Measurements from ENCODE around the gene REEP2.
"Not testable (repeated sequence)": the region's sequence is repeated elsewhere in the genome, so short reads cannot be mapped to it uniquely, and the experiment has no call there.

Gene REEP2

GRCh38 chr5:138466125-138466899 is 27.5 kb downstream of the REEP2 start:
- DNase-seq = peak; percentile 40

GRCh38 chr5:138466900-138467710 is 28.2 kb downstream of the REEP2 start:
- no peak for DNase-seq

GRCh38 chr5:138467711-138468132 is 28.9 kb downstream of the REEP2 start:
- no peak for DNase-seq

GRCh38 chr5:138468133-138468965 is 29.5 kb downstream of the REEP2 start:
- no peak for DNase-seq

- DNase-seq = no peak
Measured at GRCh38 chr5:138468966-138469539, 30.2 kb downstream of the REEP2 start.

- DNase-seq = no peak
Measured at GRCh38 chr5:138469540-138470321, 30.9 kb downstream of the REEP2 start.

GRCh38 chr5:138470322-138471051 is 31.6 kb downstream of the REEP2 start:
- no peak for DNase-seq

GRCh38 chr5:138471052-138471361 is 32.1 kb downstream of the REEP2 start:
- no peak for DNase-seq

GRCh38 chr5:138472353-138472752 is 33.5 kb downstream of the REEP2 start:
- DNase-seq = no peak

GRCh38 chr5:138473151-138473550 is 34.3 kb downstream of the REEP2 start:
- not testable (repeated sequence) for DNase-seq

GRCh38 chr5:138476918-138477317 is 38.1 kb downstream of the REEP2 start:
- no peak for DNase-seq

GRCh38 chr5:138482638-138483037 is 43.8 kb downstream of the REEP2 start:
- DNase-seq = no peak

GRCh38 chr5:138488481-138488945 is 49.7 kb downstream of the REEP2 start:
- DNase-seq = no peak

GRCh38 chr5:138489683-138490061 is 50.8 kb downstream of the REEP2 start:
- no peak for DNase-seq

GRCh38 chr5:138490648-138491283 is 51.9 kb downstream of the REEP2 start:
- DNase-seq = no peak

- DNase-seq = no peak
Measured at GRCh38 chr5:138491284-138491648, 52.4 kb downstream of the REEP2 start.

- DNase-seq = peak; percentile 83
Measured at GRCh38 chr5:138491669-138492559, 53.1 kb downstream of the REEP2 start.

GRCh38 chr5:138492560-138493045 is 53.7 kb downstream of the REEP2 start:
- DNase-seq = no peak

GRCh38 chr5:138495351-138495750 is 56.5 kb downstream of the REEP2 start:
- DNase-seq = no peak

All from stimulated activated CD4-positive, alpha-beta T cell treated with anti-CD3 and anti-CD28 coated beads, Interleukin-4, amount 100 ng/mL, for 1 hour (primary cell).